ENCODE measurements around the gene SEZ6L2. TPM values are rescaled to one million over a fixed set of nuclear protein-coding genes. Genes with fewer than 3 reads are reported as not detected.

The SEZ6L2 gene
- total RNA-seq, 6 experiments from 2014 or later, result 0.15 to 0.56 (median 0.32) TPM

DNA sequence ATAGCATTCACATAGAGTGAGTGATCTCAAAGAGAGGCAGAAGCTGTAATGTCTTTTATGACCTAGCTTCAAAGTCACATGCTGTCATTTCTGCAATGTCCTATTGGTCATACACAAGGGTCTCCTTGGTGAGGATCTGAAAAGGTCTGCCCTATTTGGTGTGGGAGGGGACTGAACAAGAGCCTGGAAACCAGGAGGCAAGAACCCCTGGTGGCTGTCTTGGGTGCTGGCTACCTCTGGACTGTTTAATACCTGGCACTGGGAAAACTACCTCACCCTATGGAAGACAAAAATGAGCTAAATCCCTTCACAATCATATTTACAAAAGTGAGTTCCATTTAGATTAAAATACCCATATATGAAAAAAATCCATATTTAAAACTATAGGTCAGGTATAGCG is 17.6 kb upstream of the SEZ6L2 start:
- intact Hi-C loops (cut with DNase I), result no loop called here
- Histone ChIP-seq H3K9me3 (no peaks in the 10 kb centered on the region), H3K27me3 (no peaks in the 10 kb centered on the region), H3K36me3 (peaks cover 0 to 24% (median 0%) of the 10 kb centered on the region in 4 donors), H3K27ac (no peak overlapping the region), H3K4me3 (no peak overlapping the region), H3K4me1 (no peaks in the 10 kb centered on the region)
- 82% methylated on average over 1 of the region's 1 CpG for WGBS (ENCODE audit: insufficient coverage, low coverage, low lambda C conversion rate, missing lambda C conversion rate)
- TF ChIP-seq POLR2A (IDR thresholded peaks at IDR 0.05), result no peak
- DNase-seq (no peak), ATAC-seq (no peak)

DNA sequence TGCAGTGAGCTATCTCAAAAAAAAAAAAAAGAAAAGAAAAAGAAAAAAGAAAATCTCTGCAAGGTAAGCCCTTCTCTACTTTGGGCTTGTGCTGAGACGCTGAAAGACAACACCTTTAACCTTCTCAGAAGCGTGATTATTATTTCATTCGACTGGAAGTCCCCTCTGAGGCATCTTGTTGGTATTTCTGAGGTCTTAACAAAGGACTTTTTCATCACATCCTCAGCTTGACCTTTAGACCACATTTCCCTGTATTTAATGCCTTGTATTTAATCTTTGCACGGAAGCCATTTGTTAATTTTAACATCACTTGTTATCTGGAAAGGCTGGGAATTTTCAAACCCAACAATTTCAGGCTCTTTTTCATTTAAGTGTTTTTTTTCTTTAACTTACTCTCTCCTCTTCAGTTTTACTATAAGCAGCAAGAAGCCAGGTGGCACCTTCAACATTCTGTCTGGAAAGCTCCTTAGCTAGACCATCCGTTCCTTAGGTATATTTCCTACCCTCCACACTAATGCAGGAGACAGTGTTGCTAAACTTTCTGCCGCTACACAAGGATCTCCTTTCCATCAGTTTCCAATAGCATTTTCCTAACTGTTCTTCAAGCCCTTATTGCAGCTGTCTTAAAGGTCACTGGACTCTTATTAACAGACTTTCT is 16.4 kb upstream of the SEZ6L2 start:
- DNase-seq, result no peak
- Histone ChIP-seq H3K4me3 (no peak overlapping the region), H3K27me3 (no peaks in the 10 kb centered on the region), H3K9me3 (no peaks in the 10 kb centered on the region), H3K4me1 (no peaks in the 10 kb centered on the region), H3K27ac (no peak overlapping the region), H3K36me3 (peaks cover 0 to 20% (median 0%) of the 10 kb centered on the region in 4 donors)
- 81% methylated on average over 6 of the region's 6 CpGs for WGBS (ENCODE audit: insufficient coverage, low coverage, low lambda C conversion rate, missing lambda C conversion rate)
- peak in 1 of 4 donors; percentile 37 for ATAC-seq
- intact Hi-C loops (cut with DNase I), result no loop called here
- TF ChIP-seq, protein P1, sequence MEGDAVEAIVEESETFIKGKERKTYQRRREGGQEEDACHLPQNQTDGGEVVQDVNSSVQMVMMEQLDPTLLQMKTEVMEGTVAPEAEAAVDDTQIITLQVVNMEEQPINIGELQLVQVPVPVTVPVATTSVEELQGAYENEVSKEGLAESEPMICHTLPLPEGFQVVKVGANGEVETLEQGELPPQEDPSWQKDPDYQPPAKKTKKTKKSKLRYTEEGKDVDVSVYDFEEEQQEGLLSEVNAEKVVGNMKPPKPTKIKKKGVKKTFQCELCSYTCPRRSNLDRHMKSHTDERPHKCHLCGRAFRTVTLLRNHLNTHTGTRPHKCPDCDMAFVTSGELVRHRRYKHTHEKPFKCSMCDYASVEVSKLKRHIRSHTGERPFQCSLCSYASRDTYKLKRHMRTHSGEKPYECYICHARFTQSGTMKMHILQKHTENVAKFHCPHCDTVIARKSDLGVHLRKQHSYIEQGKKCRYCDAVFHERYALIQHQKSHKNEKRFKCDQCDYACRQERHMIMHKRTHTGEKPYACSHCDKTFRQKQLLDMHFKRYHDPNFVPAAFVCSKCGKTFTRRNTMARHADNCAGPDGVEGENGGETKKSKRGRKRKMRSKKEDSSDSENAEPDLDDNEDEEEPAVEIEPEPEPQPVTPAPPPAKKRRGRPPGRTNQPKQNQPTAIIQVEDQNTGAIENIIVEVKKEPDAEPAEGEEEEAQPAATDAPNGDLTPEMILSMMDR (IDR thresholded peaks at IDR 0.05), result no peak

DNA sequence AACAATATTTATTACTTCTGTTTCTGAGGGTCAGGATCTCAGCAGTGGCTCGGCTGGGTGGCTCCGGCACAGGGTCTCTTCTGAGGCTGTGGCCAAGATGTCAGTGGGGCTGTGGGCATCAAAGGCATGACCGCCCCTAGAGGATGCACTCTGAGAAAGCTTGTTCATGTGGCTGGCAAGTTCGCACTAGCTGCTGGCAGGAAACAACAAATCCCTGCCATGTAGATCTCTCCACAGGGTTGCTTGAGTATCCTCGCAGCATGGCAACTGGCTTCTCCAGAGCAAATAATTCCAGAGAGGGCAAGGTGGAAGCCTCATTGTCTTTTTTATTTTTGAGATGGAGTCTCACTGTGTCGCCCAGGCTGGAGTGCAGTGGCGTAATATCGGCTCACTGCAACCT is 14.2 kb upstream of the SEZ6L2 start:
- ATAC-seq (no peak), DNase-seq (no peak)
- Histone ChIP-seq H3K4me1 (no peaks in the 10 kb centered on the region), H3K4me3 (no peak overlapping the region), H3K9me3 (no peaks in the 10 kb centered on the region), H3K27ac (no peak overlapping the region), H3K36me3 (no peaks in the 10 kb centered on the region), H3K27me3 (no peaks in the 10 kb centered on the region)
- intact Hi-C loops (cut with DNase I), result no loop called here
- WGBS (ENCODE audit: insufficient coverage, low coverage, low lambda C conversion rate, missing lambda C conversion rate), result 100% methylated on average over 1 of the region's 8 CpGs
- TF ChIP-seq POLR2A (IDR thresholded peaks at IDR 0.05), result no peak
- TF ChIP-seq, protein P1 (IDR thresholded peaks at IDR 0.05), result no peak

DNA sequence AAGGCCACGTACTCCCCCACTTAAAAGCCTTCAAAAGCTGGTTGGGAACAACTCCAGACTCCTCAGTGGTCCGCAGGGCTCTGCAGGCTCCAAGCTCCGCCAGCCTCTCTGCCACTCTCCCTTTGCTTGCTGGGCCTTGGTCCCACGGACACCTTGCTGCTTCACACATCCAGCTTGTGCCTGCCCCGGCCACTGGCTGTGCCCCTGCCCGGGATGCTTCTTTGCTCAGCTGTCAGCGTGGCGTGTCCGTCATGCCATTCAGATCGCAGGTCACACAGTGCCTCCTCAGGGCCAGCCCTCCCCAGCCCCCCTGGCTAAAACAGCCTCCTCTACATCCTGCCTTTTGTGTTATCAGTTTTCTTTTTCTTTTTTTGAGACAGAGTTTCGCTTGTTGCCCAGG is 12.7 kb upstream of the SEZ6L2 start:
- WGBS (ENCODE audit: insufficient coverage, low coverage, low lambda C conversion rate, missing lambda C conversion rate), result 90% methylated on average over 4 of the region's 11 CpGs
- Histone ChIP-seq H3K9me3 (no peaks in the 10 kb centered on the region), H3K4me3 (no peak overlapping the region), H3K27me3 (no peaks in the 10 kb centered on the region), H3K36me3 (no peaks in the 10 kb centered on the region), H3K4me1 (no peaks in the 10 kb centered on the region), H3K27ac (no peak overlapping the region)
- TF ChIP-seq POLR2A (IDR thresholded peaks at IDR 0.05), result no peak
- TF ChIP-seq, protein P1 (IDR thresholded peaks at IDR 0.05), result no peak
- intact Hi-C loops (cut with DNase I), result no loop called here
- DNase-seq (no peak), ATAC-seq (peak in 1 of 4 donors; percentile 35)

DNA sequence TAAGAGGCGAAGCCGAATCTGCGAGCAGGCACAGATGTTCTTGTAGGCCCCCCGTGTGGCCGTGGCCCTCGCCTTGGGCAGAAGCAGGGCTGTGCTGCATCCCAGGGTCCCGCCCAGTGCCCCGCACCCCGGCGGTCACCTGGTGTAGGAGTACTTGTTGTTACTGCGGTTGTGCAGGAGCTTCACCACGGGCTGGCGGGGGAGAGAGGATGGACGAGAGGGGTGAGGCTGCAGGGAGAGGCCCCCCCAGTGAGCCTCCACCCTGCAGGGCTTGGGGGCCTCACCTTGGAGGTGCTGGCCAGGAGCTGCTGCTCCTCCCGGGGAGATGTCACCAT is 12.3 kb upstream of the SEZ6L2 start:
- ATAC-seq, result no peak

More for the DNA sequence above, 12.3 kb upstream of the SEZ6L2 start:
- Histone ChIP-seq H3K4me1 (no peaks in the 10 kb centered on the region), H3K36me3 (no peaks in the 10 kb centered on the region), H3K4me3 (no peak overlapping the region), H3K27me3 (no peaks in the 10 kb centered on the region), H3K9me3 (no peaks in the 10 kb centered on the region), H3K27ac (no peak overlapping the region)
- intact Hi-C loops (cut with DNase I), result no loop called here
- no CpG with 5 or more reads among the region's 15 CpGs for WGBS (ENCODE audit: insufficient coverage, low coverage, low lambda C conversion rate, missing lambda C conversion rate)
- TF ChIP-seq POLR2A (IDR thresholded peaks at IDR 0.05), result no peak
- TF ChIP-seq, protein P1 (IDR thresholded peaks at IDR 0.05), result no peak
- no peak for DNase-seq

Data from right lobe of liver (tissue), 6 donors.